SK-N-MC (cell line): ENCODE data around the gene FBXO4.

Source experiments
- EZH2 ChIP-seq: fragments of 200-600 bp; sonication (generic); IDR thresholded peaks from one replicate; pipeline ENCODE4 v1.6.1; 2017; ENCODE audit warnings: antibody characterized with exemption
- FOXP2 ChIP-seq: optimal IDR thresholded peaks from 2 replicates; pipeline ENCODE3; 2011; ENCODE audit warnings: mild to moderate bottlenecking, moderate library complexity; ENCODE audit not compliant: insufficient read depth; ENCODE audit errors: extremely low read length, control extremely low read depth
- POLR2AphosphoS5 ChIP-seq: IDR thresholded peaks from 2 replicates; pipeline ENCODE4 v1.6.1; 2012; ENCODE audit warnings: mild to moderate bottlenecking, low read depth, low read length, borderline replicate concordance

DNA sequence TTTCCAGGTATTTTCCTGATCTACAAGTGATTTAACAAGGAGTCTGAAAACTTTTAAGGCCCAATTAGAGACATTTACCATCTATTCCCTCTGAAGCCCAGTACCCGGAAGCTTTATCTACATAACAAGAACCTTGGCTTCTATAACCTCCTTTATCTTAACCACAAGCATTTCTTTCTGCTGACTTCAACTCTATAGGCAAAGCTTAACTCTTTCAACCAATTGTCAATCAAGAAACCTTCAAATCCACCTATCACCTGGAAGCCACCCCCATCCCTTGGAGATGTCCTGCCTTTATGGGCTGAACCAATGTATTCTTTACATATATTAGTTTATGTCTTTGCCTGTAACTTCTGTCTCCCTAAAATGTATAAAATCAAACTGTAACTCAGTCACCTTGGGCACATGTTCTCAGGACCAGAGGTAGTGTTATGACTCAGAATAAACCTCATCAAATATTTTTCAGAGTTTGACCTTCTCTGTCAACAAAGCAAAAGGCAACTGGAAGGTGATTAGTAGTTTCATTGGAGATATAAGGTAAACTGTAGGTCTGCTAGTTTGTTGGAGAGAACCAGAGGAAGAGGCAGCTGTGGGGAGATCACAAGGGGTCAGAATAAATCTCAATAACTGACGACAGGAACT is 33.9 kb upstream of the FBXO4 start:
- TF ChIP-seq EZH2 (no peak), POLR2AphosphoS5 (no peak), FOXP2 (no peak)
